ENCODE measurements around the gene OBSL1.

The OBSL1 gene

GRCh38 chr2:219597552-219598307 is 26.4 kb upstream of the OBSL1 start, which contains the start of gene STK11IP:
TSS of gene STK11IP (plus strand) at chr2:219597857. CDS start at chr2:219598120, 263 bp downstream.
- peak; percentile 87 to 92 for DNase-seq (ENCODE audit: extremely low read depth in 1 of 2, low read depth in 1 of 2)

- DNase-seq (ENCODE audit: extremely low read depth in 1 of 2, low read depth in 1 of 2), result no peak
Measured at GRCh38 chr2:219596954-219597551, 25.7 kb upstream of the OBSL1 start.

DNA sequence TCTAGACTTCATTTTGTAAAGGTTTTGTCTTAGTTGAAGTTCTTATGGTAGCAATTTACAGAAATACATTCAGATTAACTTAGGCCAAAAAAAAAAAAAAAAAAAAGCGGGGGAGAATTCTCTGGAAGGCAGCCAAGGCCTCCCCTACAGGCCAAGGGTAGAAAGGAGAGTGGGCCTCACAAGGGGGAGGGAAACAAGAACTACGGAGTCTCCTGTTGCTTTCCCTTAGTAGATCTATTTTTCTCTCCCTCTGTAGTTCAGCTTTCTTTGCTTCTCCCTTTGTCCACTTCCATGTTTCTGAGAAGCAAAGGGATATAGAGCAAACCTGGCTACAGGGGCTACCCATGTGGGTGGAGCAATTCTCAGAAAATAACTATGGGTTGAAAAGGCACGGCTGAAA is 23.9 kb upstream of the OBSL1 start:
- DNase-seq (ENCODE audit: extremely low read depth in 1 of 2, low read depth in 1 of 2), result no peak

GRCh38 chr2:219593154-219593553 is 21.8 kb upstream of the OBSL1 start:
- DNase-seq (ENCODE audit: extremely low read depth in 1 of 2, low read depth in 1 of 2), result no peak

DNA sequence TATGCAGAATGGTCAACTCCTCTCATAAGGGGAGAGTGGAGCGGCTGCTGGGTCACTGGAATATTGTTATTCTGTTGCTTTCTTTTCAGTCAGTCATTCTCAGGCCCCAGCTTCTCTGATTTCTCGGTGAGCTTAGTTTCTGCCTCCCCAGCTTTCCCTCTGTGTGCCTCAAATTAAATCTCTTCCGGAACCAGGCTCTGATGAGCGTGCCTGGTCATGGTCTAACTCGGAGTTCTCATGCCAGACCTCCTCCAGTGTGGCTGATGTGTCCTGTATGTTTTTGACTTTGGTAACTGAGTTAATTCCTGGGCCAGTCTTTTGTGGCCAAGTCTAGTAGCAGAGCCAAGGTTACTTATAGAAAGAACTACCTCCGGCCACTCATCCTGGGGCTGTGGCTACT is 21.4 kb upstream of the OBSL1 start:
- no peak for DNase-seq (ENCODE audit: extremely low read depth in 1 of 2, low read depth in 1 of 2)

DNA sequence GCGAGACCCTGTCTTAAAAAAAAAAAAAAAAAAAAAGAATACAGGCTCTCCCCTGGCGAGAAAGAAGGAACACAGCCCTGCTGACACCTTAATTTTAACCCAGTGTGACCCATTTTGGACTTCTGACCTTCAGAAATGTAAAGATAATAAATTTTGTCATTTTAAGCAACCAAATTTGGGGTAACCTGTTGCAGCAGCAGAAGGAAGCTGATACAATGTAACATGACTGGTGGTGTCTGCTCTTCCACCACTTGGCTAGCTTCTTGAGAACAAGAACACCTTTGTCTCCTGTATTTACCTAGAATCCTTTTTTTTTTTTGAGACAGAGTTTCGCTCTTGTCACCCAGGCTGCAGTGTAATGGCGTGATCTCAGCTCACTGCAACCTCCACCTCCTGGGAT is 19.8 kb upstream of the OBSL1 start:
- DNase-seq (ENCODE audit: extremely low read depth in 1 of 2, low read depth in 1 of 2), result no peak

DNA sequence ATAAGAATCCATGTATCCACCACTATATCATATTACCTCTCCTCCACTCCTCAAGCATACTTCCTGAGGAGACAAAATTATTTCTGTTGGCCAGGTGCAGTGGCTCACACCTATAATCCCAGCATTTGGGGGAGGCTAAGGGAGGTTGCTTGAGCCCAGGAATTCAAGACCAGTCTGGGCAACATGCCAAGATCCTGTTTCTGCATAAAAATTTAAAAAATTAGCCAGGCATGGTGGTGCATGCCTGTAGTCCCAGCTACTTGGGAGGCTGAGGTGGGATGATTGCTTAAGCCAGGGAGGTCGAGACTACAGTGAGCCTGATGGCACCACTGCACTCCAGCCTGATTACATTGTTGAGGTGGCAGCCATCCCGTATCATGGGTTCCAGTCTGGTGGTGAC is 10.0 kb upstream of the OBSL1 start:
- no peak for DNase-seq (ENCODE audit: extremely low read depth in 1 of 2, low read depth in 1 of 2)

DNA sequence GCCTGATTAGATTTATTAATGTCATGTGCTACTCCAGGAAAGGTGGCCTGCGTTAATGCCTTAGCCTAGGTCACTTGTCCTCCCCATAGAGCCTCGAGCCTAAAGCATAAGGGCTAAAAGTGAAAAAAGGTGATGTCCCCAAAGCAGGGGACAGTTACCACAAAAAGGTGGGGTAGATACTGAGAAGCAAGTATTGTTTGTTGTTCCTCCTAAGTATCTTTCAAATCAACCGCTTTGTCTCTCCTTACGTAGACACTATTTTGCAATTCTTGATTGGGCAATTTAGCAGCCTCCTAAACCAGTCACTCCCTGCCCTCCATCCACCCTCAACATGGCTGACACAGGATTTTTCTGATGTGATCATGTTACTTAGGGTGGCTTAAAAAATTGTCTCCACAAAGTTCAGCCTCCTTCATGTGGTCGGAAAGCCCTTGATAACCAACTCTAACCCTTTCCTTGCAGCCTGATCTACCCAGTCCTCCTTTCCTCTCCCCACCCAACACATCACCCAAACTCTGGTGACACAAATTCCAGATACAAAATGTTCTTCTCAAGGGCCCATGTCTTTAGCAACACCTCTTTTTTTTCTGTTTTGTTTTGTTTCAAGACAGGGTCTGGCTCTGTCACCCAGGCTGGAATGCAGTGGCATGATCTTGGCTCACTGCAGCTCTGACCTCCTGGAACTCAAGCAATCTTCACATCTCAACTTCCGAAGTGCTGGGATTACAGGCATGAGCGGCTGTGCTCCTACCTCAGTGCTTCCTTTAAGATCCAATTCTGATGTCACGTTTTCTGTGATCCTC is 7.7 kb upstream of the OBSL1 start:
- DNase-seq (ENCODE audit: extremely low read depth in 1 of 2, low read depth in 1 of 2), result no peak

DNA sequence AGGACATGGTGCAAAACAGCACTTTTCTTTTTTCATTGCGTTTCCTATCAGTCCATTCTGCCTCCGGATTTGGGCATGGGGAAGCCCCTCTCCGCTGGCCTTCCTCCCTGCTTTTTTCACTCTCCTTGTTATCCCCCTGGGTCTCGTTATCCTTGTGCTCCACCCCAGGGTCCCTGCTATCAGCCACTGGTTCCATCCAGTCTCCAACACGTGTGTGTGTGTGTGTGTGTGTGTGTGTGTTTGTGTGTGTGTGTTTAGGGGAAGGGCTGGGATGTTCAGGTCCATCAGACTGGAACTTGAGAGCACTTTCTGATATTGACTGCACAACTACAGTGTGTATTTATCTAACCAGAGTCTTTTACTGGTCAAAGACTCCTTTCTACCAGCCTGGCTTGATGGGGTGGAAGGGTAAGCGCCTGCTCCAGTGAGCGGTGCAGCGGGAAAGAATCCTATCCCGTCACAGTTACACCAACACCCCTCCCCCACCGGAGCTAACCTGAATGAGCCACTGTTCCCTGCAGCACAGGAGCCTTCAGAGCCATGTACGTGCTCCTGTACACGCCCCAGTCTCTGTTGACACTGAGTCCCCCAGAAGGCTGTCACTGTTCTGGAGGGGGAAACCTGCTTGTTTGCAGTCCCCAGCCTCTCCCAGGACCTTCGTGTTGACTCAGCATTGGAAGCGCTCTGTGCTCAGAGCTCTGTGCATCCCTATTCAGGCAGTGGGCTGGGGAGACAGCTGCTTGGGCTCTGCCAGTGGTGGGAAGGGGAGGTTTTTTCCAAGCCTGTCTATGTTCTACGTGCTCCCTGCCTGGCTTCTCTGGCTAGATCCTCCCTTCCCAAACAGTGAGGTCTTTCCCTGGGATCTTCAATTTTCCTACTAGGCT is 5.4 kb upstream of the OBSL1 start:
- DNase-seq (ENCODE audit: extremely low read depth in 1 of 2, low read depth in 1 of 2), result no peak

GRCh38 chr2:219575566-219576504 is 4.5 kb upstream of the OBSL1 start:
- DNase-seq (ENCODE audit: extremely low read depth in 1 of 2, low read depth in 1 of 2), result no peak

- DNase-seq (ENCODE audit: extremely low read depth in 1 of 2, low read depth in 1 of 2), result no peak
Measured at GRCh38 chr2:219574484-219575311, 3.4 kb upstream of the OBSL1 start.

DNA sequence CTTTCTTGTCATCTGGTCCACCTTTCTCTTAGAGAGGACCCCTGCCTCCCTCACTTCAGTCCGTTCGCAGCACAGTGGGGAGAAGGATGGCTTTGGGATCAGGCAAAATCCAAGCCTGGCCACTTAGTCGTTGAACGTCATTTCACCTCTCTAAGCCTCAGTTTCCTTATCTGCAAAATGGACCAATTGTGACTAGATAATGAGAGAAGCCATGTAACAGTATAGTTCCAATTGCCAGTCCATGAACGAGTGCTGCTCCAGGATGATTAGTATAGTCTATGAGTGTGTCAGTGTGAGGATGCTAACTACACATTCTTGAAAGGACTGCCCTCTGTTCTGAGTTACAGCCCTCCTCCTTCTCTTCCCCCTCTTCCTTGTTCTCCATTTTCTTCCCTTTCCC is 1.8 kb upstream of the OBSL1 start:
- DNase-seq (ENCODE audit: extremely low read depth in 1 of 2, low read depth in 1 of 2), result no peak

- no peak for DNase-seq (ENCODE audit: extremely low read depth in 1 of 2, low read depth in 1 of 2)
Measured at GRCh38 chr2:219572237-219573001, 1.1 kb upstream of the OBSL1 start, which contains the start of gene INHA. TSS of gene INHA (plus strand) at chr2:219572310. CDS start at chr2:219572375, 65 bp downstream.

GRCh38 chr2:219570924-219571310 is 422 bp downstream of the OBSL1 start:
- no peak for DNase-seq (ENCODE audit: extremely low read depth in 1 of 2, low read depth in 1 of 2)

DNA sequence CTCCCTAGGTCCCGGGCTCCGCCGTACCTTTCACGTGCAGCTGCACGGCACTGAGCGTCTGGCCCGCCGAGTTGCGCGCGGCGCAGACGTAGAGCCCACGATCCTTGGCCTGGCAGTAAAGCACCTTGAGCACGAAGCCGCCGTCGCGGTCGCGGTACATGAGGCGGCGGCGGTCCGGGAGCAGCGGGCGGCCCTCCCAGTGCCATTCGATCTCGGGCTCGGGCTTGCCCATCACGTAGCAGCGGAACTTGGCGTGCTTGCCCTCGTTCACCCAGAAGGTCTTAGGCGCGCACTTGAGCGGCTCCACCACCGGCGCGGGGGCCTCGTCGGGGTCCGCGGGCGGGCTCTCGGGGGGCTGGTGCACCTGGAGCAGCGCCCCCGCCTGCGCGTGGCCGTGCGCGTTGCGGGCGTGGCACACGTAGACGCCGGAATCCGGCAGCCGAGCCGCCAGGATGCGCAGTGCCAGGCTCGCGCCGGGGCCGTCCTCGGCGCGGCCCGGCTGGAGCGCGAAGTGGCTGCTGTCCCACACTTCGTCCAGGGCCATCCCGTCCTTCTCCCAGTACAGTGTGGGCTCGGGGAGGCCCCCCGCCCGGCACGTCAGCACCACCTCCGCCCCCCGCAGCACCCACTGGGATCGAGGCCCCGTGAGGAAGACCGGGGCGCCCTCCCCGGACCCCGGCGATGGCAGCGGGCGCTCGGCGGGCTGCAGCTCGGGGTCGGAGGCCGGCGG is 980 bp downstream of the OBSL1 start:
- no peak for DNase-seq (ENCODE audit: extremely low read depth in 1 of 2, low read depth in 1 of 2)

- DNase-seq (ENCODE audit: extremely low read depth in 1 of 2, low read depth in 1 of 2), result no peak
Measured at GRCh38 chr2:219569635-219570034, 1.7 kb downstream of the OBSL1 start.

DNA sequence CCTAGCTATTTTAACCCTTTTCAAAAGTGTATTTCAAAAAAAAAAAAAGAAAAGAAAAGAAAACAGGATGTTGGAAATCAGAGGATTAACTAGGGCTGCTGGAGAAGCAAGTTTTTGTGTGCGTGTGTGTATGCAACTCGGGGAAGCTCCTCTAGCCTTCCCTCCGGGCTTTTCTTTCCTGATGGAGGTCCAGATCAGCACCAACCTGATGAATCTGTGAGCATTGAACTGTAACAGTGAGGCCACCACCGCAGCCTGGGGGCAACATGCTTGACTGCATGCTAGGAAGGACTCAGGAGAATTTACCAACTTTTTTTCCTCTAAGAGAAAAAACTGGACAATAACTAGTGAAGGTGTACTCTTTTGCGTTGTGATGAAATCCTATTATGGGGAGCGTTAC is 2.3 kb downstream of the OBSL1 start:
- DNase-seq (ENCODE audit: extremely low read depth in 1 of 2, low read depth in 1 of 2), result no peak

Measured in stimulated activated CD8-positive, alpha-beta memory T cell treated with anti-CD3 and anti-CD28 coated beads, Interleukin-7, amount 100 ng/mL, for 48 hours (primary cell).